Measurements from ENCODE around the gene MALRD1. TPM values are rescaled to one million over a fixed set of nuclear protein-coding genes. Genes with fewer than 3 reads are reported as not detected.

The MALRD1 gene
- total RNA-seq, 1 experiment from 2014 or later, result not detected

GRCh38 chr10:19705250-19705649, 656.6 kb downstream of the MALRD1 start:
- Histone ChIP-seq H3K36me3 (ENCODE audit: control insufficient read depth, insufficient read depth, low read length) (no peaks in the 10 kb centered on the region), H3K27ac (ENCODE audit: low read length) (no peak overlapping the region), H3K4me3 (ENCODE audit: low read depth in 2 of 2, low read length in 2 of 2) (no peak overlapping the region), H3K27me3 (ENCODE audit: control insufficient read depth, insufficient read depth, low read length) (no peaks in the 10 kb centered on the region), H3K4me1 (ENCODE audit: control insufficient read depth, insufficient read depth, low read length) (no peaks in the 10 kb centered on the region), H3K9me3 (ENCODE audit: control insufficient read depth, insufficient read depth, low read depth, low read length) (no peaks in the 10 kb centered on the region)
- CTCF ChIA-PET, result no interaction called here
- BruUV-seq (replicated peaks), result no TSS peak
- TF ChIP-seq CTCF (IDR thresholded peaks at IDR 0.05) (no peak), POLR2AphosphoS5 (IDR thresholded peaks at IDR 0.05; ENCODE audit: low read depth, low read length) (no peak), SIN3A (IDR thresholded peaks at IDR 0.05; ENCODE audit: borderline replicate concordance, insufficient read depth, low read depth, low read length) (no peak), REST (IDR thresholded peaks at IDR 0.05; ENCODE audit: insufficient read depth in 1 of 2, low read depth in 2 of 2, low read length in 1 of 2) (no peak), TCF7L2 (IDR thresholded peaks at IDR 0.05; ENCODE audit: low read depth, low read length) (no peak)
- in situ Hi-C loops (cut with HindIII; ENCODE audit: low pct_unique_long_range_greater_than_20kb, low sequenced_read_pairs) (no loop called here), intact Hi-C loops (cut with micrococcal nuclease; ENCODE audit: unreplicated experiment) (no loop called here)
- ATAC-seq (no peak), DNase-seq (ENCODE audit: low read depth, low spot score) (no peak)
- POLR2A ChIA-PET, result no interaction called here

GRCh38 chr10:19706904-19707303, 658.3 kb downstream of the MALRD1 start:
- DNase-seq (ENCODE audit: low read depth, low spot score) (no peak), ATAC-seq (no peak)
- intact Hi-C loops (cut with micrococcal nuclease; ENCODE audit: unreplicated experiment) (no loop called here), in situ Hi-C loops (cut with HindIII; ENCODE audit: low pct_unique_long_range_greater_than_20kb, low sequenced_read_pairs) (no loop called here)
- no peak overlapping the region for H3K4me3 ChIP-seq (ENCODE audit: low read depth in 2 of 2, low read length in 2 of 2)
- ChIA-PET POLR2A (no interaction called here), CTCF (no interaction called here)
- BruUV-seq (replicated peaks), result no TSS peak
- no peaks in the 10 kb centered on the region for H3K36me3 ChIP-seq (ENCODE audit: control insufficient read depth, insufficient read depth, low read length)
- H3K4me1 ChIP-seq (ENCODE audit: control insufficient read depth, insufficient read depth, low read length), result no peaks in the 10 kb centered on the region
- H3K27me3 ChIP-seq (ENCODE audit: control insufficient read depth, insufficient read depth, low read length), result no peaks in the 10 kb centered on the region
- TF ChIP-seq TCF7L2 (IDR thresholded peaks at IDR 0.05; ENCODE audit: low read depth, low read length), result no peak
- H3K9me3 ChIP-seq (ENCODE audit: control insufficient read depth, insufficient read depth, low read depth, low read length), result no peaks in the 10 kb centered on the region
- H3K27ac ChIP-seq (ENCODE audit: low read length), result no peak overlapping the region

GRCh38 chr10:19707376-19707775, 658.8 kb downstream of the MALRD1 start:
- intact Hi-C loops (cut with micrococcal nuclease; ENCODE audit: unreplicated experiment), result no loop called here
- Histone ChIP-seq H3K4me3 (ENCODE audit: low read depth in 2 of 2, low read length in 2 of 2) (no peak overlapping the region), H3K9me3 (ENCODE audit: control insufficient read depth, insufficient read depth, low read depth, low read length) (no peaks in the 10 kb centered on the region), H3K4me1 (ENCODE audit: control insufficient read depth, insufficient read depth, low read length) (no peaks in the 10 kb centered on the region), H3K27ac (ENCODE audit: low read length) (no peak overlapping the region), H3K27me3 (ENCODE audit: control insufficient read depth, insufficient read depth, low read length) (no peaks in the 10 kb centered on the region), H3K36me3 (ENCODE audit: control insufficient read depth, insufficient read depth, low read length) (no peaks in the 10 kb centered on the region)
- no peak for ATAC-seq
- ChIA-PET POLR2A (no interaction called here), CTCF (no interaction called here)
- no TSS peak for BruUV-seq (replicated peaks)
- no peak for DNase-seq (ENCODE audit: low read depth, low spot score)
- TF ChIP-seq SIN3A (IDR thresholded peaks at IDR 0.05; ENCODE audit: borderline replicate concordance, insufficient read depth, low read depth, low read length) (no peak), CTCF (IDR thresholded peaks at IDR 0.05) (no peak), REST (IDR thresholded peaks at IDR 0.05; ENCODE audit: insufficient read depth in 1 of 2, low read depth in 2 of 2, low read length in 1 of 2) (no peak), TCF7L2 (IDR thresholded peaks at IDR 0.05; ENCODE audit: low read depth, low read length) (no peak), POLR2AphosphoS5 (IDR thresholded peaks at IDR 0.05; ENCODE audit: low read depth, low read length) (no peak)
- in situ Hi-C loops (cut with HindIII; ENCODE audit: low pct_unique_long_range_greater_than_20kb, low sequenced_read_pairs), result no loop called here

Measured in Panc1 (cell line).